Left ventricle myocardium inferior (tissue), 1 donor: ENCODE measurements around the gene TEX10. TPM values are rescaled to one million over a fixed set of nuclear protein-coding genes. Genes with fewer than 3 reads are reported as not detected.
"Not testable (repeated sequence)": the region's sequence is repeated elsewhere in the genome, so short reads cannot be mapped to it uniquely, and the experiment has no call there.

ENCODE experiments used
- DNase-seq: peaks from one replicate; pipeline ENCODE4 v3.0.0-alpha.2; 2020
- H3K27ac ChIP-seq: fragments of 200-600 bp; replicated peaks from 2 replicates; pipeline ENCODE4 v1.8.0; 2021
- H3K27me3 ChIP-seq: fragments of 200-600 bp; 2 replicates; pipeline ENCODE4 v1.8.0; 2021; ENCODE audit warnings: low read depth
- H3K36me3 ChIP-seq: fragments of 200-600 bp; 2 replicates; pipeline ENCODE4 v1.8.0; 2021
- H3K4me1 ChIP-seq: fragments of 200-600 bp; 2 replicates; pipeline ENCODE4 v1.8.0; 2021
- H3K4me3 ChIP-seq: fragments of 200-600 bp; 2 replicates; pipeline ENCODE4 v1.8.0; 2021; ENCODE audit warnings: mild to moderate bottlenecking, moderate library complexity
- H3K9me3 ChIP-seq: fragments of 200-600 bp; replicated peaks from 2 replicates; pipeline ENCODE4 v1.8.0; 2021
- CTCF ChIP-seq: fragments of 200-600 bp; IDR thresholded peaks from 2 replicates; pipeline ENCODE4 v1.8.0; 2021; ENCODE audit warnings: antibody characterized with exemption, mild to moderate bottlenecking, borderline replicate concordance
- intact Hi-C: fragments of 100-400 bp; cut with micrococcal nuclease; formaldehyde crosslinking; loops from one replicate; pipeline ENCODE4 v1.11.0; 2022
- total RNA-seq: library from RNA; stranded (reverse); fragmentation: NEBNext Ultra II Directional; extraction: Animal tissue kit (Norgen Biotek cat#: 25700); gene quantifications from one replicate; pipeline ENCODE4 v1.2.1, GENCODE V29; 2021
- donor health status: DM: no; HTN: yes; CAD: no; lungs with severe emphysema.

TEX10 gene
- total RNA-seq, 1 donor from 2014 or later = 7.7 TPM

DNA sequence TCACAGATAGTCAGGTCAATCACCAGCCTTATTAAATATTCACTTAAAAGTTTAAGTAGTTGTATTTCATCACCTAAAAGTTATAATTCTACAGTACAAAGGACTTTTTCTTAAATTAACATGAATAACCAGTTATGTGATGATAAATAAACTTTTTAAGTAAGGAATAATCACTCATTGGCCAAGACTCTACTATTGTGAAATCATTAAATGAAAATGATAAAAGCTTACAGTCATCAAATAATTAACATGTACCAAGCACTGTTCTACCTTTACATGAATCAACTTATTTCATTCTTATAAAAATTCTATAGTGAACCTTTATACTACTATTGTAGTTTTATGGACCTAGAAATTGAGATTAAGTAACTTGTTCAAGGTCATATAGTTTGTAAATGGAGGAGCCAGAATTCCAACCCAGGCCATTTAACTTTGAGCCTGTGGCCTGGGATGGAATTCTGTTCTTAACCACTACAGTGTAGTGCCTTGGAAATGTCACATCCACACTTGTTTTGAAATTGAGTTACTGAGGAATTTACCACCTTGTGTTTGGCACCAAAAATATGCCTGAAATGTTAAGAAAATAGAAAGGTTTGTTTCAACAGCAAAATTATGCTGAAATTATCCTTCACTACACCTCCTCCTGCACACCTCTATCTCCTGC, 41.4 kb upstream of the TEX10 start:
- Histone ChIP-seq H3K4me1 (no peaks in the 10 kb centered on the region), H3K9me3 (no peaks in the 10 kb centered on the region), H3K4me3 (no peak overlapping the region), H3K27me3 (no peaks in the 10 kb centered on the region), H3K36me3 (no peaks in the 10 kb centered on the region), H3K27ac (no peak overlapping the region)
- no peak for TF ChIP-seq CTCF
- no peak for DNase-seq
- intact Hi-C loops = no loop called here

DNA sequence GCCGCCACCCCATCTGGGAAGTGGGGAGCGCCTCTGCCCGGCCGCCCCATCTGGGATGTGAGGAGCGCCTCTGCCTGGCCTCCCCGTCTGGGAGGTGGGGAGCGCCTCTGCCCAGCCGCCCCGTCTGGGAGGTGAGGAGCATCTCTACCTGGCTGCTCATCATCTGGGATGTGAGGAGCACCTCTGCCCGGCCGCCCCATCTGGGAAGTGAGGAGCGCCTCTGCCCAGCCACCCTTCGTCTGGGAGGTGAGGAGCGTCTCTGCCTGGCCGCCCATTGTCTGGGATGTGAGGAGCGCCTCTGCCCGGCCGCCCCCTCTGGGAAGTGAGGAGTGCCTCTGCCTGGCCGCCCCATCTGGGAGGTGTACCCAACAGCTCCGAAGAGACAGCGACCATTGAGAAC, 40.2 kb upstream of the TEX10 start:
- H3K27me3 ChIP-seq, intact Hi-C loops, H3K27ac ChIP-seq, H3K4me1 ChIP-seq, DNase-seq, H3K36me3 ChIP-seq, H3K4me3 ChIP-seq, H3K9me3 ChIP-seq: not testable (repeated sequence)

GRCh38 chr9:100379862-100380261, 27.1 kb upstream of the TEX10 start:
- no peak for TF ChIP-seq CTCF
- Histone ChIP-seq H3K4me3 (no peak overlapping the region), H3K27me3 (no peaks in the 10 kb centered on the region), H3K4me1 (no peaks in the 10 kb centered on the region), H3K36me3 (no peaks in the 10 kb centered on the region), H3K27ac (no peak overlapping the region), H3K9me3 (peaks cover 25% of the 10 kb centered on the region)
- no peak for DNase-seq
- intact Hi-C loops = no loop called here

GRCh38 chr9:100377015-100377414, 24.3 kb upstream of the TEX10 start:
- Histone ChIP-seq H3K27ac (no peak overlapping the region), H3K36me3 (no peaks in the 10 kb centered on the region), H3K4me1 (no peaks in the 10 kb centered on the region), H3K27me3 (no peaks in the 10 kb centered on the region), H3K9me3 (peaks cover 8% of the 10 kb centered on the region), H3K4me3 (no peak overlapping the region)
- no peak for DNase-seq
- TF ChIP-seq CTCF = no peak
- intact Hi-C loops = no loop called here

DNA sequence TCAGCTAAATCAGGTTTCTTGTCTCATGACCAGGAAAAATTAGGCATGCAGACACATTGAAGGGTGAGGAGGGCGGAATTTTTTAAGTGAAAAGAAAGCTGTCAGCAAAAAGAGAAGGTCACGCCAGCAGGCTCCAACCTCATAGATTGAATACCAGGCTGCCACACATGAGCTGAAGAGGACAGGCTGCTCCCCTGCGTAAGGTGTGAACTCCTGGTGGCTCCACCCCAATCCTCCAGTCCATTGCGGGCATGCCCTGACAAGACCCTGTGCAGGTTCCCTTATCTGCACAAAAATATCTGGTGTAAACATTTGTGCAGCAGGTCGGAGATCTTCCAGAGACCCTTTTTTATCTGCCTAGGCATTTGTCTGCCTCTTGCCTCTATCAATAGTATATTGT, 22.9 kb upstream of the TEX10 start:
- intact Hi-C loops = no loop called here
- H3K36me3 ChIP-seq = no peaks in the 10 kb centered on the region
- TF ChIP-seq CTCF = no peak
- no peaks in the 10 kb centered on the region for H3K27me3 ChIP-seq
- H3K9me3 ChIP-seq = peaks cover 8% of the 10 kb centered on the region
- no peak overlapping the region for H3K4me3 ChIP-seq
- no peaks in the 10 kb centered on the region for H3K4me1 ChIP-seq
- H3K27ac ChIP-seq = no peak overlapping the region
- DNase-seq = no peak

DNA sequence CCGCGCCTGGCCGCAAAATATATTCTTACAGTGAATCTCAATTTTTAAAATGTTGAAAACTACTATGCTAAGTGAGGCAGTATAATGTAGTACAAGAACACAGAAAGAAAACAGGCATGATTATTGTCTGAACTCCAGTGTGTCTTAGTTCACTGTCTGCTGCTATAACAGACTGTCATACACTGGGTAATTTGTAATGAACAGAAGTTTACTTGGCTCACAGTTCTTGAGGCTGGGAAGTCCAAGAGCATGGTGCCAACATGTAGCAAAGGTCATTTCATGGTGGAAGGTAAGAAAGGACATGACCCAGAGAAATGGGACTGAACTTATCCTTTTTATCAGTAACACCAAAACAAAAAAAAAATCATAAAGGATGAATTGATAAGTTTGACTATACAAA, 19.9 kb upstream of the TEX10 start:
- H3K36me3 ChIP-seq = no peaks in the 10 kb centered on the region
- H3K27ac ChIP-seq = no peak overlapping the region
- no peak for TF ChIP-seq CTCF
- no peaks in the 10 kb centered on the region for H3K27me3 ChIP-seq
- H3K4me1 ChIP-seq = no peaks in the 10 kb centered on the region
- H3K4me3 ChIP-seq = no peak overlapping the region
- peaks cover 18% of the 10 kb centered on the region for H3K9me3 ChIP-seq
- no peak for DNase-seq
- intact Hi-C loops = no loop called here
